Endothelial cell of coronary artery (primary cell): Measurements from ENCODE around the gene COL6A1. TPM values are rescaled to one million over a fixed set of nuclear protein-coding genes. Genes with fewer than 3 reads are reported as not detected.

Experiments used
- total RNA-seq: library from RNA; depleted of rRNA; stranded (reverse); fragments of >200 nt; gene quantifications from 2 replicates; pipeline ENCODE4 v1.2.3, GENCODE V29; 2014

Gene COL6A1
- 12.8 and 55.0 TPM in 2 replicates for total RNA-seq

GRCh38 chr21:45981151-45982091 is at the start of gene COL6A1:
COL6A1 (plus strand) TSS chr21:45981770; CDS start chr21:45981851, 81 bp downstream.

Other genes starting within 250 kb of the COL6A1 start
- 1.1 and 69.6 TPM in 2 replicates for gene COL6A2, start 116.3 kb downstream of the COL6A1 start, total RNA-seq
- 0.09 and 0.18 TPM in 2 replicates for gene FTCD, start 173.8 kb downstream of the COL6A1 start, total RNA-seq
- gene SPATC1L, start 202.7 kb downstream of the COL6A1 start, total RNA-seq: 4.0 and 6.7 TPM in 2 replicates
- 32.6 and 34.8 TPM in 2 replicates for gene LSS, start 247.0 kb downstream of the COL6A1 start, total RNA-seq